HG03460 (cell line): ENCODE data around the gene BRAF.
"Not testable (repeated sequence)": the region's sequence is repeated elsewhere in the genome, so short reads cannot be mapped to it uniquely, and the experiment has no call there.

Experiments
- ATAC-seq: cut with Tn5 transposase; IDR thresholded peaks from one replicate; pipeline ENCODE4 v1.9.1; 2021; ENCODE audit not compliant: unreplicated experiment

The BRAF gene

GRCh38 chr7:140774371-140774770, 150.4 kb downstream of the BRAF start:
- ATAC-seq = no peak

- ATAC-seq = no peak
Measured at GRCh38 chr7:140773104-140773503, 151.6 kb downstream of the BRAF start.

- no peak for ATAC-seq
Measured at GRCh38 chr7:140771826-140772225, 152.9 kb downstream of the BRAF start.

- no peak for ATAC-seq
Measured at GRCh38 chr7:140769852-140770251, 154.9 kb downstream of the BRAF start.

- ATAC-seq = no peak
Measured at GRCh38 chr7:140767418-140767817, 157.3 kb downstream of the BRAF start.

GRCh38 chr7:140765441-140765840, 159.3 kb downstream of the BRAF start:
- not testable (repeated sequence) for ATAC-seq

GRCh38 chr7:140763166-140763565, 161.6 kb downstream of the BRAF start:
- ATAC-seq = not testable (repeated sequence)

GRCh38 chr7:140761375-140761774, 163.4 kb downstream of the BRAF start:
- not testable (repeated sequence) for ATAC-seq

GRCh38 chr7:140754506-140754905, 170.2 kb downstream of the BRAF start:
- no peak for ATAC-seq

GRCh38 chr7:140752533-140752932, 172.2 kb downstream of the BRAF start:
- no peak for ATAC-seq

GRCh38 chr7:140746751-140747150, 178.0 kb downstream of the BRAF start:
- no peak for ATAC-seq

GRCh38 chr7:140745266-140746058, 179.3 kb downstream of the BRAF start:
- no peak for ATAC-seq

GRCh38 chr7:140744005-140744404, 180.7 kb downstream of the BRAF start:
- ATAC-seq = no peak

- ATAC-seq = not testable (repeated sequence)
Measured at GRCh38 chr7:140743255-140743654, 181.5 kb downstream of the BRAF start.

- no peak for ATAC-seq
Measured at GRCh38 chr7:140738280-140738679, 186.4 kb downstream of the BRAF start.

GRCh38 chr7:140734729-140735128, 190.0 kb downstream of the BRAF start:
- no peak for ATAC-seq

- ATAC-seq = no peak
Measured at GRCh38 chr7:140734096-140734495, 190.6 kb downstream of the BRAF start.

- no peak for ATAC-seq
Measured at GRCh38 chr7:140732416-140732815, 192.3 kb downstream of the BRAF start.

GRCh38 chr7:140726281-140726680, 198.4 kb downstream of the BRAF start:
- ATAC-seq = no peak

- ATAC-seq = no peak
Measured at GRCh38 chr7:140724706-140725105, 200.0 kb downstream of the BRAF start.

- ATAC-seq = no peak
Measured at GRCh38 chr7:140723574-140723973, 201.2 kb downstream of the BRAF start.

GRCh38 chr7:140723006-140723405, 201.7 kb downstream of the BRAF start:
- no peak for ATAC-seq

GRCh38 chr7:140722254-140722653, 202.5 kb downstream of the BRAF start:
- ATAC-seq = no peak
